ENCODE data around the gene OAS3. TPM values are rescaled to one million over a fixed set of nuclear protein-coding genes. Genes with fewer than 3 reads are reported as not detected.
"Not testable (repeated sequence)": the region's sequence is repeated elsewhere in the genome, so short reads cannot be mapped to it uniquely, and the experiment has no call there.

Gene OAS3
- polyA plus RNA-seq, 10 donors, result 5.2 to 10.3 (median 6.9) TPM

DNA sequence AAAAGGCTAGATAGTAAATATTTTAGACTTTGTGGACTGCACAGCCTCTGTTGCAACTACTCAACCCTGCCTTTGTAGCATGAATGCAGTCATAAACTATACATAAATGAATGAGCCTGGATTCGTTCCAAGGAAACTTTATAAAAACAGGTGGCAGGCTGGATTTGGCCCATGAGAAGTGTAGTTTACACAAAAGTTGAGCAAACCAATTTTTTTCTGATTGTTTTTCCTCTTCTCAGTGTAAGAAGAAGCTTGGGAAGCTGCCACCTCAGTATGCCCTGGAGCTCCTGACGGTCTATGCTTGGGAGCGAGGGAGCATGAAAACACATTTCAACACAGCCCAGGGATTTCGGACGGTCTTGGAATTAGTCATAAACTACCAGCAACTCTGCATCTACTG is 22.0 kb upstream of the OAS3 start:
- peak in 2 of 3 donors; percentile 30 to 61 for DNase-seq

DNA sequence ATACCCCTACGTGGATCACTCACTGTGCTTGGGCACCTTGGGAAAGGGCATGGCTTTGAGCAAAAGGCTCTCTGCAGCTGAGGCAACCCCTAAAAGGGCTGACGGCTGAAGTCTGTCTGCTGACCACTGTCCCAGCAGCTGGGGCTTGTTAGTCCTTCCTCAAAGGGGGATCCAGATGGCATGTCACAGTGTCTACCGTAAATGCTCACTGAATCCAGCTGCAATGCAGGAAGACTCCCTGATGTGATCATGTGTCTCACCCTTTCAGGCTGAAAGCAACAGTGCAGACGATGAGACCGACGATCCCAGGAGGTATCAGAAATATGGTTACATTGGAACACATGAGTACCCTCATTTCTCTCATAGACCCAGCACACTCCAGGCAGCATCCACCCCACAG is 19.2 kb upstream of the OAS3 start:
- no peak for DNase-seq

DNA sequence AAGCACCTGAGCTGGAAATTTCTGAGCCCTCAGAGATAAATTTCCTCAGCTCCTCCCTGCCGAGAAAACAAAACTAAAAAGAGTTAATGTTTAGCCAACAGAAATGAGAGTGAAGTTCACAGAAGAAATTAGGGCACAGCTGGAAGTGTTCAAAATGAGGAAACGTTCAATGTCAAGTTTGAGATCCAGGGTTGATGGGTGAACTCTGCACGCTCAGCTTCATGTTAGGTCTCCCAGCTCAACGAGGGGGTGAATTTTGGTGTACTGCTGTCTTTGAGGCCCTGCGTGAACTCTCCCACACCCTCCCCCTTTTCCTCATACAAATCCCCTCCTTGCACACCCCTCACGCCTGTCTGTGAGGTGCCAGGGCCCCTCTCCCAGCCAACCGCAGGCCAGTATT is 13.3 kb upstream of the OAS3 start:
- DNase-seq, result no peak

DNA sequence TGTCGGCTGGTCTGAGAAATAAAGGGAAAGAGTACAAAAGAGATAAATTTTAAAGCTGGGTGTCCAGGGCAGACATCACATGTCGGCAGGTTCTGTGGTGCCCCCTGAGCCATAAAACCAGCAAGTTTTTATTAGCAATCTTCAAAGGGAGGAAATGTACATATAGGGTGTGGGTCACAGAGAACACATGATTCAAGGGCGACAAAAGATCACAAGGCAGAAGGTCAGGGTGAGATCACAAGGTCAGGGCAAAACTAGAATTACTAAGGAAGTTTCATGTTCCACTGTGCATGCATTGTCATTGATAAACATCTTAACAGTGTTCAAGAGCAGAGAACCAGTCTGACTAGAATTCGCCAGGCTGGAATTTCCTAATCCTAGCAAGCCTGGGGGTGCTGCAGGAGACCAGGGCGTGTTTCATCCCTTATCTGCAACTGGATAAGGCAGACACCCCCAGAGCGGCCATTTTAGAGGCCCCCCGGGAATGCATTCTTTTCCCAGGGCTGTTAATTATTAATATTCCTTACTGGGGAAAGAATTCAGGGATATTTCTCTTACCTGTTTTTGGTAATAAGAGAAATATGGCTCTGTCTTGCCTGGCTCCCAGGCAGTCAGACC is 11.7 kb upstream of the OAS3 start:
- DNase-seq, result not testable (repeated sequence)

DNA sequence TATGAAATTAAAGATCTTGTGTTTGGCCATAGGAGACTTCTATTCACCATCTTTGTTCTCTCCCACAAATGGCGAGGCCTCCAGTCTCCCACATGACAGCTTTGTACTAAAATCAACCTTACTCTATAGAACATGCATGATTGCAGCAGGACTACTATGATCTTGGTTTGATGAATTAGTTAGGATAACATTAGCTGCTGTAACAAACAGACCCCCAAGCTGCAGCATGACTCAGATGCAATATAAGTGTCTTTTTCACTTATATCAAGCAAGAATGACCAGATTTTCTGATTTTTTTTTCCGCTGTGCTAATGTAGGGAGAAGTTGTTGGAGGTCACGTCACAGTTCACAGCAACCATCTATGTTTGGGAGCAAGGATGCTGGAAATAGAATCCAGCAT is 10.8 kb upstream of the OAS3 start:
- no peak for DNase-seq

GRCh38 chr12:112927925-112928324 is 10.3 kb upstream of the OAS3 start:
- no peak for DNase-seq

- no peak for DNase-seq
Observed at GRCh38 chr12:112928978-112929377, 9.3 kb upstream of the OAS3 start.

DNA sequence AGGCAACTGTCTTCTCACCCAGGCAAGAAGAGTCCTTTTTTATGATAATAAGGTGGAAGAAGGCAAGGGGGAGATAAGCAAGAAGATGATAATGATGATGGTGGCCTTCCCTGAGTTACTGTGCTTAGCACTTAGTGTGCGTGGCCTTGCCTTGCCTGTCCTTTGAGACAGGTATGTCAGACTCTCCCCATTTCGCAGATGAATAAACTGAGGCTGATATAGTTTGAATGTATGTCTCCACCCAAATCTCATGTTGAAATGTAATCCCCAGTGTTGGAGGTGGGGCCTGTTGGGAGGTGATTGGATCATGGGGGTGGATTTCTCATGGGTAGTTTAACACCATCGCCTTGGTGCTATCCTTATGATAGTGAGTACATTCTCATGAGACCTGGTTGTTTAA is 8.6 kb upstream of the OAS3 start:
- no peak for DNase-seq

DNA sequence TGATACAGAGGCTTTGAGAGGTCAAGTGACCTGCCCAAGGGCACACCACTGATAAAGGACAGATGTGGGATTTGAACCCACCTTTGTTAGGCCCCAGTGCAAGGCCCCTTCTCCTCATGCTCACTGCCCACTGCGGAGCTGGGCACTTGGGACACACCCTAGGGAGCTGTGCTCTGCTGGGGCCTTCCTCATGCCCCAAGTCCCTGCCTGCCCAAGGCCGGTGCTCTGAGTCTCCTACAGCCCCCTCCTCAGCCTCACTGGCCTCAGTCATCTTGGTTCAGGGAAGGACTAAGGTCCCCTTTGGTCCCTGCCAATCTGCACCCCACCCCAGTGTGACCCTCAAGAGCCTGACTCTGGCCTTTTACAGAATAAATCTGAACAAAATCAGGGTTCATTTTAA is 7.9 kb upstream of the OAS3 start:
- no peak for DNase-seq

- DNase-seq, result no peak
Observed at GRCh38 chr12:112932485-112933128, 5.7 kb upstream of the OAS3 start.

DNA sequence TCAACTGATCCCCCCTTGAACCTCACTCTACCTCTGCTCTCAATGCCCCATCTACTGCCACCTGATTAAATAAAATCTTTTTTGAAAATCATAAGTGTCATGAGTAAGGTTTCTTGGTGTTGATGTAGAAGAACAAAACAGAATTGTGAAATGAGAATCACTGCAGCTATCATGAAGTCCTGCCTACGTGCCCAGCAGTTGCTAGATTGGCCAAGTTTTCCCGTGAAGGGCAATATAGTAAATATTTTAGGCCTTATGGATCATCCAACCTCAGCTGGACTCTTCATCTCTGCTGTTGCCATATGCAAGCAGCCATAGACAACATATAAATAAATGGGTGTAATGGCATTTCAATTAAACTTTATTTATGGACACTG is 5.2 kb upstream of the OAS3 start:
- DNase-seq, result no peak

DNA sequence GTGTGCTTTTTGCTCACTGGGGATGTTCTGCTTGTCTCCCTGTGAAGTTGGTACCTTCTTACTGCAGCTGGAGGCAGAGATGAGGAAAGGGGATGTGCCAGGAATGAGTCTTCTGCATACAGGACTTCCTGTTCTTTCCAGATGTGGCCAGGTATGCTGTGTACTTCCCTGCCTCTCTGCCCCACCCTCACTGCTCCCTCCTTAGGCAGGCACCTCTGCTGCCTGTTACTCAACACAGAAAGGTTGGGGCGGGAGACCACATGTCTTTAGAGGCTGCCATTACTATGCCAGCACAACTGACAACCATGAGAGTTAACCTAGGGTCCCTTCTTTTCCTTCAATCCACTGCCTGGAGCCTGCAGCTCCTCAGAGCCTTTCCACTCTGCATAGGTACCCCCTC is 2.0 kb upstream of the OAS3 start:
- no peak for DNase-seq

DNA sequence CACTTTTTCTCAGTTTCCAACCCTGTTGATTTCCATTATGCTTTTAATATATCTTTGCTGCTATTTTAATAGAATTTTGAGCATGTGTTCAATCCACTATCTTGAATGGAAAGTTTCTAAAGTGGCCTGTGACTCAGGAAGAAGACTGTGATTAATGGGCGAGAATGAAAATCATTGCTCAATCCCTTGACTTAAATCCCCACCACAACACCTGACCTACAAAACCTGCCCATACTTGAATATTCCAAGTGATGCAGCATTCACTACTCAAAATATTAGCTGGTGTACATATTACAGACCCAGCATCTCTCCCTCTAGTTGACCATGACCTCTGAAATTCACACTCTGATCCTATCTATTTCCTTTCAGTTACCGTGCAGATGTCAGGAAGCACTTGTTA is 1.3 kb upstream of the OAS3 start:
- no peak for DNase-seq

GRCh38 chr12:112938751-112939150 is 477 bp downstream of the OAS3 start:
- DNase-seq, result peak in 1 of 3 donors; percentile 10

DNA sequence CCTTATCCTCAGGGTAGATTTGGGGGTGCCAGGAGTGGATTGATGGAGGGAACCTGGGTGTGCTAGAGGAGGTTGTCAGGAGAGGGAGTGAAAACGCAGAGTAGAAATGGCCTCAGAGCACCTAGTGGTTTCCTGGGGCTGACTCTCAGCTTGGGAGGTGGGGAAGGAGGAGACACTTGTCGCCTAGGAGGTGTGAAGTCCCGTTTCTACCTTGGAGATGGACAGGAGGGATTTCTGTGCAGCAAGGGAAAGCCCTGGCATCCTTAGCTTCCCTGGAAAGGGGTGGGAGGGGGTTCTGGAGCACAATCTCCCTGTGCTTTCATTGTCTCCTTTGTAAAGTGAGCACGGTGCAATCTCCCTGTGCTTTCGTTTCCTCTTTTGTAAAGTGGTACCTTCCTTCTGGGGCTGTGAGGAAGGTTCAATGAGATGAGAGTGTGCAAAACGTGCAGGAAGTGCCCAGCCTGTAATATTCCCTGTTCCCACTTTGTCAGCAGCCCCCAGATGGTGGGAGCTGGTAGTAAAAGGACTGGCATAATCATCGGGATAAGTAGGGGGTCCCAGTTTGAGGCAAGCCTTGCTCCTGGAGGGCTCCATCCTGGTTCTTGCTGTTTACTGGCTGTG is 1.6 kb downstream of the OAS3 start:
- DNase-seq, result no peak

- no peak for DNase-seq
Observed at GRCh38 chr12:112941528-112942335, 3.5 kb downstream of the OAS3 start.

DNA sequence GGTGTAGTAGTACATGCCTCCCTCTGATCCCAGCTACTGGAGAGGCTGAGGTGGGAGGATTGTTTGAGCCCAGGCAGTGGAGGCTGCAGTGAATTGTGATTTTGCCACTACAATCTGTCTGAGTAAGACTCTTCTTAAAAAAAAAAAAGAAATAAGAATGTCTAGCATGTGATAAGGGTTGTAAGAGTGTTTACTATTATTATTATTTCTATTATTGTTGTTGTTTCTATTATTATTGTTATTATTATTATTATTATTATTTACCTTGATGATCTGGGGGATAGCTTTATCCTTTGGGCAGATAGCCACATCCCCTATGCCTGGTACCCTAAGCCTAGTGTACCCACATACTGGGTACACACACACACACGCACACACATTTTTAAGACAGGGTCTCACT is 4.3 kb downstream of the OAS3 start:
- no peak for DNase-seq

GRCh38 chr12:112944024-112944690 is 5.9 kb downstream of the OAS3 start:
- no peak for DNase-seq

DNA sequence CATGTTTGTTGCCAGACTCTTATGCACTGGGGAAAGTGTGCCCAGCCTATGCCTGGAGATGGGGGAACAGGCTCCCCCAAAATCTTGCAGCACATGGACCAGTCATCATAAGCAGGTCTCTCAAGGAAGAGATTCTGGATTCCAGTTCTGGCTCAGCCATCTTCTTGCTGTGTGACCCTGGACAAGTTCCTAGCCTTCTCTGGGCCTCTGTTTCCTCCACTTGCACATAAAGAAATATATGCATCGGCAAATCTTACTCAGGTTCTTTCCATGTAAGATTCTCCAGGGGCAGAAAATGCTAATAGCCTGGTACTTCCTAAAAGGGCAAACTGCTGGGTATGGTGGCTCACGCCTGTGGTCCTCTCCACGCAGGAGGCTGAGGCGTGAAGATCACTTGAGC is 7.2 kb downstream of the OAS3 start:
- no peak for DNase-seq

- no peak for DNase-seq
Observed at GRCh38 chr12:112946236-112947000, 8.1 kb downstream of the OAS3 start.

GRCh38 chr12:112947314-112947713 is 9.0 kb downstream of the OAS3 start:
- no peak for DNase-seq
